BJ (cell line): ENCODE results near the gene ZHX3. TPM values are rescaled to one million over a fixed set of nuclear protein-coding genes. Genes with fewer than 3 reads are reported as not detected.

Experiments
- CTCF ChIA-PET: fragments of 350-600 bp; formaldehyde crosslinking; extraction: SDS; loops from one replicate; lab custom pipeline; 2021; ENCODE audit warnings: antibody characterized with exemption, inconsistent platforms; lab: Yijun Ruan, JAX
- POLR2A ChIA-PET: fragments of 300-600 bp; sonication (Branson Sonifier 250); formaldehyde crosslinking; extraction: SDS; loops from one replicate; lab custom pipeline; 2021; ENCODE audit warnings: antibody characterized with exemption; lab: Charles Lee
- DNase-seq: peaks from one replicate; pipeline ENCODE4 v3.0.0-alpha.2; 2011; ENCODE audit warnings: low read depth
- H3K27me3 ChIP-seq: 2 replicates; pipeline ENCODE4 v1.6.0; 2011; ENCODE audit warnings: low read length; ENCODE audit not compliant: control insufficient read depth, insufficient read depth
- H3K36me3 ChIP-seq: 2 replicates; pipeline ENCODE4 v1.5.1; 2011; ENCODE audit warnings: low read length; ENCODE audit not compliant: control insufficient read depth, insufficient read depth
- H3K4me3 ChIP-seq: 2 replicates; pipeline ENCODE4 v1.5.1; 2011; ENCODE audit warnings: low read depth, mild to moderate bottlenecking, control low read depth, low read length
- polyA plus RNA-seq: library from polyadenylated mRNA; depleted of rRNA; stranded (reverse); fragments of >200 nt; gene quantifications from 2 replicates; pipeline ENCODE4 v1.2.3, GENCODE V29; 2011
- TF ChIP-seq, protein P1 (sequence below): IDR thresholded peaks from 2 replicates; pipeline ENCODE4 v1.5.1; 2011; ENCODE audit warnings: low read depth, mild to moderate bottlenecking, control low read depth, inconsistent platforms, low read length, moderate library complexity; ENCODE audit not compliant: insufficient read depth

Gene ZHX3
- polyA plus RNA-seq, 1 experiment, result 23.9 TPM

DNA sequence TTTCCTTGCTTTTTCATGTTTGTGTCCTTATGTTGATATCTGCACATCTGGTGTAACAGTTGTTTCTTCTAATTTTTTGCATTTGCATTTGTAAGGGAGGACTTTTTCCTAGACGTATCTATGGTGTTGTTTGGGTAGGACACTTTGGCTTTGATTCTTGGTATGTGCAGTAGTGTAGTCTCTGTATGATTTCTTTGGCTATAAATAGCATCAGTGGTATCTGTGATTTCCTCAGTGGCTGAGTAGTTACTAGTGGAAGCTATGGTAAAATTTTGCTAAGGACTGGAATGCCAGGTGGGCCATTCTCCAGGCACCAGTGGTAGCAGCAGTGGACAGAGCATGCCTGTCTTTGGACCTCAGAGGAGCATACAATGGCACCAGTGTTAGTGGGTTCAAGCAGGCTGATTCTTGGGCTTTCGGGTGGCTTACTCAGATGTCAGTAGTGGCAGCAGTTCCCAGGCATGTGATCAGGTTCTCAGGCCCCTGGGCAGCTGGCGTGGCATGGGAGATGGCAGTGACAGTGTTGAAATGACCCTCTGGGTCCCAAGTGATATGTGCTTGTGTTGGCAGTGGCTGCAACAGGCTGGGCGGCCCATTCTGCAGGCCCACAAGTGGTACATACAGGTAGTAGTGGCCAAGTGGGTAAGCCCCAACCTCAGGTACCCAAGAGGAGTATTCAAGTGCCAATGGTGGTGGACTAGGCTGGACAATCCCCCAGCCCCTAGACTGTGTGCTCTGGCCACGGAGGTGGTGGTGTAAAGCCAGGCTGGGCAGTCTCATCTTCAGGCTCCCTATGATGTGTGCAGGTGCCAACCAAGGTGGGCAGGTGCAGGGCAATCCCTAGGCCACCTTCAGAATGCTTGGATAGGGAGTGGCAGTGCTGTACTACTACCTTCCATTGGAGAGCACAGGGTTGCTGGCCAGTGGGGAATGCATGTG, 125.7 kb downstream of the ZHX3 start:
- H3K4me3 ChIP-seq, result no peak overlapping the region
- ChIA-PET POLR2A (no interaction called here), CTCF (interaction anchor here (0.7 to 1.7 kb wide), 2 partner anchors 21 to 91 kb away, joined by 3 to 4 read pairs; no protein-coding TSS in a partner anchor)
- H3K36me3 ChIP-seq, result peaks cover 7% of the 10 kb centered on the region
- no peak for DNase-seq
- TF ChIP-seq, protein P1, sequence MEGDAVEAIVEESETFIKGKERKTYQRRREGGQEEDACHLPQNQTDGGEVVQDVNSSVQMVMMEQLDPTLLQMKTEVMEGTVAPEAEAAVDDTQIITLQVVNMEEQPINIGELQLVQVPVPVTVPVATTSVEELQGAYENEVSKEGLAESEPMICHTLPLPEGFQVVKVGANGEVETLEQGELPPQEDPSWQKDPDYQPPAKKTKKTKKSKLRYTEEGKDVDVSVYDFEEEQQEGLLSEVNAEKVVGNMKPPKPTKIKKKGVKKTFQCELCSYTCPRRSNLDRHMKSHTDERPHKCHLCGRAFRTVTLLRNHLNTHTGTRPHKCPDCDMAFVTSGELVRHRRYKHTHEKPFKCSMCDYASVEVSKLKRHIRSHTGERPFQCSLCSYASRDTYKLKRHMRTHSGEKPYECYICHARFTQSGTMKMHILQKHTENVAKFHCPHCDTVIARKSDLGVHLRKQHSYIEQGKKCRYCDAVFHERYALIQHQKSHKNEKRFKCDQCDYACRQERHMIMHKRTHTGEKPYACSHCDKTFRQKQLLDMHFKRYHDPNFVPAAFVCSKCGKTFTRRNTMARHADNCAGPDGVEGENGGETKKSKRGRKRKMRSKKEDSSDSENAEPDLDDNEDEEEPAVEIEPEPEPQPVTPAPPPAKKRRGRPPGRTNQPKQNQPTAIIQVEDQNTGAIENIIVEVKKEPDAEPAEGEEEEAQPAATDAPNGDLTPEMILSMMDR, result no peak
- no peaks in the 10 kb centered on the region for H3K27me3 ChIP-seq

DNA sequence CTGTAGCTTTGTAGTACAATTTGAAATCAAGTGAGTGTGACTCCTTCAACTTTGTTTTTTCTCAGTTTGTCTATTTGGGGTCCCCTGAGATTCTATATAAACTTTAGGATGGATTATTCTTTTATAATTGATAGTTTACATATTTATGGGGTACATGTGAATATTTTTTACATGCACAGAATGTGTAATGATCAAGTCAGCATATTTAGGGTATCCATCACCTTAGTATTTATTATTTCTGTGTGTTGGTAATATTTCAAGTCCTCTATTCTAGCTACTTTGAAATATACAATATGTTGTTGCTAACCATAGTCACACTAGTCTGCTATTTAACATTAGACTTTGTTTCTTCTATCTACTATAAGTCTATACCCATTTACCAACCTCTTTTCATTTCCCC, 129.9 kb downstream of the ZHX3 start:
- TF ChIP-seq, protein P1, result no peak

DNA sequence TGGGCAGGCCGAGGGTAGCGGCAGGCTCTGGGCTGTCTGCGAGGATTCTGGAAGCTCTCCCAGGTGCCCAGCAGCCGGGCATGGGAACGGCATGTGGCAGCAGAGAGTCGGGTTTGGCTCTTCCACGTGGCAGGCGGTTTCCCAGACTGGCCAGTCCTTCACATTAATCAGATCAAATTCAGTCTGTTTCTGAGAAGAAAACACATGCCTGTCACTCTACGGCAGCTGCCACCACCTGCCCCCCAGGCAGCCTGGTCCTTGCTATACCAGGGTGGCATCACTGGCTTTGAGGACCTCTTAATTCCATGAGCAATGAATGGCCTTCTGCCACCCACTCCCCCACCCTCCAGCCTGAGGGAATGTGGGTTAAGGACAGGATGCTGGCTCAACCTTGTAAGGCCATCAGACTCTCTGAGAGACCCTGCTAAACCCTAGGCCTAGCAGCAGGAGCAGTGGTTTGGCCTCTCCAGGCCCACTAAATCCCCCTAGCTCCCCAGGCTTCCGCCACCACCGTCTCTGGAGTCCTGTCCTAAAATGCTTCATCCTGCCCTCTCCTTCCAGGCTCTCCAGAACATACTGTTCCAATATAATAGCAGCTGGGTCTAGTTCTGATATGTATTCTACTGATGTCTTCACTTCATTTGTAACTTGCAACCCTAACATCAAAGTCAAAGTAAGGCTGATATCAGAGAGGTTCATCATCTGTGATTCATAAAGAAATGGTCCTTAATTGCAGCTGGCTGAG, 132.3 kb downstream of the ZHX3 start:
- POLR2A ChIA-PET, result no interaction called here
- CTCF ChIA-PET, result no interaction called here
- peaks cover 10% of the 10 kb centered on the region for H3K36me3 ChIP-seq
- TF ChIP-seq, protein P1, result no peak
- no peak overlapping the region for H3K4me3 ChIP-seq
- no peaks in the 10 kb centered on the region for H3K27me3 ChIP-seq
- no peak for DNase-seq

More for the DNA sequence above, 129.9 kb downstream of the ZHX3 start:
- POLR2A ChIA-PET, result no interaction called here
- no peak for DNase-seq
- H3K36me3 ChIP-seq, result peaks cover 8% of the 10 kb centered on the region
- CTCF ChIA-PET, result interaction anchor here (1.2 to 1.7 kb wide), 4 partner anchors 10 to 153 kb away, joined by 3 to 5 read pairs (median 3); partner anchors contain the start of gene LPIN3
- no peak overlapping the region for H3K4me3 ChIP-seq
- no peaks in the 10 kb centered on the region for H3K27me3 ChIP-seq

DNA sequence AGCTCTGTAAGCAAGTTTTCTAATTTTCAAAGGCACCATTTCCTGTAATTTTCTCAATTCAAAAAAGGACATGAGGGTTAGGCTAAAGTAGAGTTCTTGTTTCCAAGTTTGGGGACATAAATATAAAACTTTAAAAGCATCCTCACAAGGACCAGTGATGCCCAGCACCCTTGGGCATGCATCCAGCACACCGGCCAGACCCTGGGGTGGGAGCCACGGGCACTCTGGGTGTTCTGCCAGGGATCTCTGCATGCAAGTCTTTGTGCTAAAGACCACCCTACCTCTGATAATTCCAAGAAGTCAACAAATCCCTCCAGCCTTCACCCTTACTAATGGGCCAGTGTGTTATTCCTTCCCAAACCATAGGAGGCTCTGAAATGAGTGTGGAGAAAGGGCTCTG, 133.7 kb downstream of the ZHX3 start:
- POLR2A ChIA-PET, result no interaction called here

More for the DNA sequence above, 133.7 kb downstream of the ZHX3 start:
- Histone ChIP-seq H3K36me3 (peaks cover 10% of the 10 kb centered on the region), H3K27me3 (no peaks in the 10 kb centered on the region), H3K4me3 (no peak overlapping the region)
- TF ChIP-seq, protein P1, result no peak
- DNase-seq, result no peak
- CTCF ChIA-PET, result interaction anchor here (1.3 kb wide), 1 partner anchor 49 kb away, joined by 4 read pairs; no protein-coding TSS in a partner anchor
